ENCODE results near the gene KCNC3.

DNA sequence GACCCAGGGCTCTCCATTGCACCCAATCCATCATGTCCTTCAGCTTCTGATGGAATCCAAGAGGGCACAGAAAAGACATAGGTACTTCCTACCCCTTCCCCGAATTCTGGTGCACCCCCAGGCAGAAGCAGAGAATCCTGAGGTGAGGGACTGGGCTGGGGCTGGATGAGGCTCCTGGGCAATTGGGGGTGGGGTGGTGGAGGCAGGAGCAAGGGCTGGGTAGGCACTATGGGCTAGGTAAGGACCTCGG lies 2.7 kb upstream of the KCNC3 start:
- TF ChIP-seq, protein P1, sequence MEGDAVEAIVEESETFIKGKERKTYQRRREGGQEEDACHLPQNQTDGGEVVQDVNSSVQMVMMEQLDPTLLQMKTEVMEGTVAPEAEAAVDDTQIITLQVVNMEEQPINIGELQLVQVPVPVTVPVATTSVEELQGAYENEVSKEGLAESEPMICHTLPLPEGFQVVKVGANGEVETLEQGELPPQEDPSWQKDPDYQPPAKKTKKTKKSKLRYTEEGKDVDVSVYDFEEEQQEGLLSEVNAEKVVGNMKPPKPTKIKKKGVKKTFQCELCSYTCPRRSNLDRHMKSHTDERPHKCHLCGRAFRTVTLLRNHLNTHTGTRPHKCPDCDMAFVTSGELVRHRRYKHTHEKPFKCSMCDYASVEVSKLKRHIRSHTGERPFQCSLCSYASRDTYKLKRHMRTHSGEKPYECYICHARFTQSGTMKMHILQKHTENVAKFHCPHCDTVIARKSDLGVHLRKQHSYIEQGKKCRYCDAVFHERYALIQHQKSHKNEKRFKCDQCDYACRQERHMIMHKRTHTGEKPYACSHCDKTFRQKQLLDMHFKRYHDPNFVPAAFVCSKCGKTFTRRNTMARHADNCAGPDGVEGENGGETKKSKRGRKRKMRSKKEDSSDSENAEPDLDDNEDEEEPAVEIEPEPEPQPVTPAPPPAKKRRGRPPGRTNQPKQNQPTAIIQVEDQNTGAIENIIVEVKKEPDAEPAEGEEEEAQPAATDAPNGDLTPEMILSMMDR (IDR thresholded peaks at IDR 0.05), result no peak
- TF ChIP-seq POLR2A (IDR thresholded peaks at IDR 0.05), result no peak
- TF ChIP-seq POLR2AphosphoS5 (IDR thresholded peaks at IDR 0.05), result no peak
- TF ChIP-seq EP300 (IDR thresholded peaks at IDR 0.05), result no peak

All from suprapubic skin (tissue), 4 donors.